NCI-H128 (cell line): ENCODE results near the gene CASTOR1.

Experiments used
- DNase-seq: peaks from one replicate; lab custom pipeline; 2025; ENCODE audit not compliant: unreplicated experiment; lab: John Stamatoyannopoulos, UW

Gene CASTOR1

DNA sequence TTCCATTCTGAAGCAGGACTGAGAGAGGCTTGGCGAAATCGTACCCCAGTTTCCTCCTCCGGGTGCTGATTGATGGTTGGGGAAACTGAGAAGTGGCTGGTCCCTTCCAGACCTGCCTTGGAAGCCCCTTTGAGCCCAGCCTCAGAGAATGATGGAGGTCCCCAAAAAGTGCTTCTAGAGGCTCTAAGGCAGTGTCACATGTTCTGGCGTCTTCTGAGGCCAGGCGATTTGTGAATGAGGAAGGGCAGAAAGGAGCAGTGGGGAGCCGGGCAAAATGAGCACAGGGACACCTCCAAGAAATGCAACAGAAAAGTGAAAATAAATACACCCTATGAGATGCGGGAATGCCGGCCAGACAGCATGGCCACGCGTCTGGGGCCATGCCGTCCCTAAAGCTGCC, 41.7 kb downstream of the CASTOR1 start:
- DNase-seq: no peak

DNA sequence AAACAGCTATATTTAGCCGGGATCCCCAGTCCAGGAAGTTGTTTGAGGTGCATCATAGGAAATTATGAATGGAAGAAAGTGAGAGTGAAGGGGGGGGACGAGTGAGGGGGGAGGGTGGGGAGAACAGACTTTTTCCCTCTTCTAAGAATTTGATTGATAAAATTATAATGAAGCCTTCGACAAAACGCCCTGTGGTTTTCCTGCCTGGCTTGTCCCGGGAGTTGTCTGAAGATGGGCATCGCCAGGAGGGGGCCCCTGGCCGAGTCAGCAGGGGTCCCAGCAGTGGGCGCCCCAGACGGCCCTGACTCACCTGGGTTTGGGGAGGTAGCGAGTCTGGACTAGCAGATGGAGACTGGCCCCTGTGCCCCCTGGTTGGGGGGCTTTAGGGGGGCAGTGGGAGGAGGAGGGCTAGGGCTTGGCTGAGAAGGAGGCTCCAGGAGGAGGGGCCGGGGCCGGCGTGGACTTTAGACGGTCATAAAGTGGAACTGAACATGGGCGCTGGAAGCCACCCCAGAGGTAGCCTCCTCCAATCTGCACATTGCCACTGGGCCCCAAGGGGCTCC, 42.4 kb downstream of the CASTOR1 start:
- no peak for DNase-seq

- DNase-seq: no peak
Observed at GRCh38 chr22:30245985-30246813, 43.1 kb downstream of the CASTOR1 start, which contains the start of gene LIF. Gene LIF, minus strand, starts transcription at chr22:30246759. Its CDS starts 64 bp downstream, at chr22:30246695.

DNA sequence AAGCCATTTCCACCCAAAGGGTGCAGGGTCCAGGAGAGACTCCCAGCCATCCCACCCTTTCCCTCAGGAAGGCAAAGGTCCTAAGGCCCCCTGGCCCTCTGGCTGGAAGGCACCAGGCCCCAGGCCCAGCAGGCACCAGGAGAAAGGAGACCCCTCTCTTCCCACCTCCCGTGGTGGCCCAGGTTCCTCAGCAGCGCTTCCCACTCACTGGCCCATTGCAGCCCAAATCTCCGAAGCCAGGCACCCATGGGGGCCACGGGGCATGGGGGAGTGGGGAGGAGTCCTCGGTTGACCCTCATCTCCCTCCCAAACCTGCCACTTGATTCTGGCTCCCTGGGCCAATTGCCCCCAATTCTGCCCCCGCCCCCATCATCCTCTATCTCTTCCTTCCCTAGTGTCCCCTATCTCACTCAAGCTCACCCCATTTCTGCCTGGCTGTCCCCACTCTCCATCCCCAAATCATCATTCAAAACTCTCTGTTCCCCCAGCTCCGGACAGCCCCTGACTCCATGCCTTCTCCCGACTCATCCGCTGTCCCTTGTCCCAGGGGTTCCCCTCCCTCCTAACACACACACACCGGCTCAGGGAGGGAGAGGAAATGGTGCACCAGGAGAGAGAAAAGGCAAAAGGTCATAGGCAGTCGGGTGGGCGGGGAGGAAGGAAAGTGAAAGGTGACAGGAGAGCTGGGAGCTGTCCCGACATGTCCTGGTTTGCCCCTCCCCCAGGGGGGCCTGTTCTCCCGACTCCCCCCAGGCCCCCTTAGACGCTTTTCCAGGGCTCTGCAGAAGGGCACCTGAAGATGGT, 43.9 kb downstream of the CASTOR1 start:
- DNase-seq: no peak

DNA sequence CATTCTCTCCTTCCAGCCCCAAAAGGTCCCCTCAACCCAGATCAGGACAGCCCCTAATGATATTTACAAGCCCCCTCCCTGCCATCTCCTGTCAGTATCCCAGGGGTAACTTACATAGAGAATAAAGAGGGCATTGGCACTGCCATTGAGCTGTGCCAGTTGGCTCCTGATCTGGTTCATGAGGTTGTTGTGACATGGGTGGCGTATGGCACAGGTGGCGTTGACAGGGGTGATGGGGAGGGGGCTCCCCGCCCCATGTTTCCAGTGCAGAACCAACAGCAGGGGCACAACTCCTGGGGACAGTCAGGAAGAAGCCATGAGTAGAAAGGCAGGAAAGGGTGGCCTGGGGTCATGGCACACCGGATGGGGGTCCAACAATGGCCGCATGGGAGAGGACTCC, 44.7 kb downstream of the CASTOR1 start:
- DNase-seq: no peak

DNA sequence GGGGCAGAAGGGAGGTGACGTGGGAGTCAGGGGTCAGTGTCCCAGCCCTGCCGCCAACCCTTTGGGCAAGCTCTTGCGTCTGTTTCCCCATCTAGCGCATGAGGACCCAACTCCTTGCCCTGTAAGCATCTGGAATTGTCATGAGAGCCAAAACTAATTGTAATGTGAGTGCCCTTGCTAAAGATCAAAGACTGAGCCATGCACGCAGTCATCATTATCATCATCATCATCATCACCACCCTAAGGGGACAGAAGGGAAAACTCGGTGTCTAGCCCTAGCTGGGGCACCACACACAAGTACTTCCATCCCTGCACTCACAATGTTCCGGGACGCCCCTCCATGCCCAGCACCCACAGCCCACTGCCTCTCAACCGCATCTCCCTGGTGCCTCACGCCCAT, 45.2 kb downstream of the CASTOR1 start:
- no peak for DNase-seq

DNA sequence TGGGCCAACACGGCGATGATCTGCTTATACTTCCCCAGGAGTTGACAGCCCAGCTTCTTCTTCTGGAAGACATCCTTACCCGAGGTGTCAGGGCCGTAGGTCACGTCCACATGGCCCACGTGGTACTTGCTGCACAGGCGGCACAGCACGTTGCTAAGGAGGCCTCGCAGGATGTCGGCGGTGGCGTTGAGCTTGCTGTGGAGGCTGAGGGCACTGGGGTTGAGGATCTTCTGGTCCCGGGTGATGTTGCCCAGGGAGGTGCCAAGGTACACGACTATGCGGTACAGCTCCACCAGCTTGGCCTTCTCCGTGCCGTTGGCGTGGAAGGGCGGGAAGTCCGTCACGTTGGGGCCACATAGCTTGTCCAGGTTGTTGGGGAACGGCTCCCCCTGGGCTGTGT, 45.6 kb downstream of the CASTOR1 start:
- DNase-seq: no peak

- DNase-seq: no peak
Observed at GRCh38 chr22:30241576-30242371, 47.5 kb downstream of the CASTOR1 start.

DNA sequence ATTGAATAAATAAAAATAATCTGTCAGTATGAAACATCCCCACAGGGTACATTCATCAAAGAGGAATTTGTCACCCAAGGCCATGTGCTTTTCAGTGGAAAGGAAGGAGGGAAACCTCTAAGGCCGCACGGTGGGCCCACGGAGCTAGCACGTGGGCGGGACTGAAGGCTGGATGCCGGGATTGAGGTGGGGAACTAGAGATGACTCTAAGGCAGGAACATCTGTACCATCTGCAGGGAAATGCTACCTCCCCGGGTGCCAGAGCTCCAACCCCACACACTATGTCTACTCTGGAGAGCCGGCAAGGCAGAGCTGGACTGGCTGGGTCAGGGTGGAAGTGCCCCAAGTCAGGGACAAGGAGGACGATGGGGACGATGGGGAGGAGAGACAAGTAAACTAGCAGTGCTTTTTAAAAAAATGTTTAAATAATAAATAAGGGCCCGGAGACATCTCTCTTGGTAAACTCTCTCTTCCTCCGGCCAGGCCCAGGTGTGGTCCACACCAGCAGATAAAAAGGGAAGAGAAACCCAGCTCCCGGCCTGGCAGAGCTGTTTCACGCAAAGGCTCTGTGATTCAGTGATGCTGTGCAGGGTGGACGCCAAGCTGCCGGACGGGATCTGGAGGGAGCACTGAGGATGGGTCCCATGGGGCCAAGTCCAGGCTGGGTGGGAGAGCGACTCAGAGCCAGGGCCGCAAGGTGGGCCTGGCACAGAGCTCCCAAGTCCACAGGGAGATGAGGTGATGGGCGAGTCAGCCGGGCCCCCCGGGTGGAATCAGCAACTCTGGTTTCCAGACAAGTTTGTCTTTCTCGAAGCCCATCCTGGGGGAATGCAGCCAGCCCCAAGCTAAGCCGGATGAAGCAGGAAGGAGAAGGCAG, 48.5 kb downstream of the CASTOR1 start:
- no peak for DNase-seq

GRCh38 chr22:30239488-30240405, 49.6 kb downstream of the CASTOR1 start:
- DNase-seq: no peak

GRCh38 chr22:30238661-30239487, 50.4 kb downstream of the CASTOR1 start:
- no peak for DNase-seq

- no peak for DNase-seq
Observed at GRCh38 chr22:30238136-30238535, 51.2 kb downstream of the CASTOR1 start.

GRCh38 chr22:30236875-30237274, 52.4 kb downstream of the CASTOR1 start:
- no peak for DNase-seq

GRCh38 chr22:30235687-30236170, 53.6 kb downstream of the CASTOR1 start:
- DNase-seq: no peak
